ENCODE results near the gene ST6GALNAC6.

GRCh38 chr9:127886401-127886972 is 12.9 kb downstream of the ST6GALNAC6 start:
- TF ChIP-seq POLR2A (IDR thresholded peaks at IDR 0.05; ENCODE audit: control extremely low read depth in 1 of 2, low read depth in 2 of 2, low read length in 2 of 2) (no peak), SUZ12 (IDR thresholded peaks at IDR 0.05; ENCODE audit: low read length) (no peak), BRCA1 (IDR thresholded peaks at IDR 0.05; ENCODE audit: low read depth, low read length) (no peak), CBX5 (IDR thresholded peaks at IDR 0.05; ENCODE audit: low read depth, low read length) (no peak), EZH2 (IDR thresholded peaks at IDR 0.05; ENCODE audit: low read depth, low read length, severe bottlenecking) (no peak), JUN (IDR thresholded peaks at IDR 0.05; ENCODE audit: low read depth, low read length) (no peak), SIN3A (conservative IDR thresholded peaks at IDR 0.05 in 1 of 2, IDR thresholded peaks at IDR 0.05 in 1 of 2; ENCODE audit: low read depth in 1 of 2, low read length in 2 of 2) (no peak), MAFK (IDR thresholded peaks at IDR 0.05; ENCODE audit: low read depth, low read length) (no peak), YY1 (IDR thresholded peaks at IDR 0.05; ENCODE audit: low read depth, low read length) (no peak), GABPA (IDR thresholded peaks at IDR 0.05; ENCODE audit: borderline replicate concordance, insufficient read depth, low read length) (no peak), JUND (IDR thresholded peaks at IDR 0.05; ENCODE audit: low read length) (no peak), RAD21 (IDR thresholded peaks at IDR 0.05 in 1 of 2, conservative IDR thresholded peaks at IDR 0.05 in 1 of 2; ENCODE audit: low read depth in 2 of 2, low read length in 2 of 2) (no peak)
- TF ChIP-seq, protein P1, sequence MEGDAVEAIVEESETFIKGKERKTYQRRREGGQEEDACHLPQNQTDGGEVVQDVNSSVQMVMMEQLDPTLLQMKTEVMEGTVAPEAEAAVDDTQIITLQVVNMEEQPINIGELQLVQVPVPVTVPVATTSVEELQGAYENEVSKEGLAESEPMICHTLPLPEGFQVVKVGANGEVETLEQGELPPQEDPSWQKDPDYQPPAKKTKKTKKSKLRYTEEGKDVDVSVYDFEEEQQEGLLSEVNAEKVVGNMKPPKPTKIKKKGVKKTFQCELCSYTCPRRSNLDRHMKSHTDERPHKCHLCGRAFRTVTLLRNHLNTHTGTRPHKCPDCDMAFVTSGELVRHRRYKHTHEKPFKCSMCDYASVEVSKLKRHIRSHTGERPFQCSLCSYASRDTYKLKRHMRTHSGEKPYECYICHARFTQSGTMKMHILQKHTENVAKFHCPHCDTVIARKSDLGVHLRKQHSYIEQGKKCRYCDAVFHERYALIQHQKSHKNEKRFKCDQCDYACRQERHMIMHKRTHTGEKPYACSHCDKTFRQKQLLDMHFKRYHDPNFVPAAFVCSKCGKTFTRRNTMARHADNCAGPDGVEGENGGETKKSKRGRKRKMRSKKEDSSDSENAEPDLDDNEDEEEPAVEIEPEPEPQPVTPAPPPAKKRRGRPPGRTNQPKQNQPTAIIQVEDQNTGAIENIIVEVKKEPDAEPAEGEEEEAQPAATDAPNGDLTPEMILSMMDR (IDR thresholded peaks at IDR 0.05; ENCODE audit: control extremely low read depth in 1 of 3, insufficient read depth in 1 of 3, low read depth in 1 of 3, low read length in 3 of 3), result no peak
- TF ChIP-seq, protein P2, sequence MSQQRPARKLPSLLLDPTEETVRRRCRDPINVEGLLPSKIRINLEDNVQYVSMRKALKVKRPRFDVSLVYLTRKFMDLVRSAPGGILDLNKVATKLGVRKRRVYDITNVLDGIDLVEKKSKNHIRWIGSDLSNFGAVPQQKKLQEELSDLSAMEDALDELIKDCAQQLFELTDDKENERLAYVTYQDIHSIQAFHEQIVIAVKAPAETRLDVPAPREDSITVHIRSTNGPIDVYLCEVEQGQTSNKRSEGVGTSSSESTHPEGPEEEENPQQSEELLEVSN (IDR thresholded peaks at IDR 0.05), result no peak
